Measurements from ENCODE around the gene DAPP1.

DAPP1 gene

DNA sequence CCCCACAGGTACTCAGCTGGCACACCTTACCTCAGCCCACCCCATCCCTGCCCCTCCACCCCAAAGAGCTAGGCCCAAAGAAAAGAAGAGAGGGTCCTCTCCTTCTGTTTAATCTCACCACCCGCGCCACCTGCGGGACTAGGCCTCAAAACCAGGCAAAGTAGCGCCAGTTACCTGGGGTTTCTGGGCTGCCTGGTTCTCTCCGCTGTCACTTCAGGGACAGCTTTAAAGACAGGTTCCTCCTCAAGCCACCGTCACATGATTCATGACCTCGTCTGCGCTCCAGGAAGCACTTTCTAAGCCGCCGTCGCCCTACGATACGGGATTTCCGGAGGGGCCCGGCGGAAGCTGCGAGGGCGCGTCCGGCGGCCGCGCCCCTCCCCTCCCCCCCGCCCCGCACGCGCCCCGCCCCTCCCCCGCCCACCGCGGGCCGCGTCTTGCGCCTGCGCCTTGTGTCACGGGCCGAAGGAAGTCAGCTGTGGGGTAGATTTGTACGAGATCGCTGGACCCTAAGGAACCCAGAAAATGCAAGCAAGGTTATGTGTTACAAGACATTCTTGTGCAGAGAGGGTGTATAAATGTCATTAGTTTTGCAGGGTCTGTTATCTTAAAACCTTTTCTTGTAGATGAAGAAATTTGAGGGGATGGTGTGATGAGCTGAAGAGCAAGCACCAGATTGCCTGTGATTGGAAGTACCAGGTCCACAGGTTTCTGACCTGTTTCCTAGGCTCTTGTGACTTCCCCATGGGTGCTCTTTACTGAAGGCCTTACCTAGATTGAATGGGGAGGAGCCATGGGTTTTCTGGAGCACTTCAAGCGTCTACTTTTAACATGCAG is 77.8 kb downstream of the DAPP1 start, which contains the start of gene LAMTOR3:
LAMTOR3 (minus strand) TSS at position 267 of the 837 bp plus-strand sequence. CDS start 464 bp downstream, outside the sequence.
- DNase-seq (ENCODE audit: low read depth in 2 of 2) = peak; percentile 92 to 93
- H3K4me3 ChIP-seq (replicated peaks in 1 of 2; ENCODE audit: low read depth in 2 of 2, low read length in 2 of 2) = peak within 1 kb of the TSS; percentile 82 to 93
- no peak for TF ChIP-seq CTCF (IDR thresholded peaks at IDR 0.05; ENCODE audit: low read depth, low read length)

DNA sequence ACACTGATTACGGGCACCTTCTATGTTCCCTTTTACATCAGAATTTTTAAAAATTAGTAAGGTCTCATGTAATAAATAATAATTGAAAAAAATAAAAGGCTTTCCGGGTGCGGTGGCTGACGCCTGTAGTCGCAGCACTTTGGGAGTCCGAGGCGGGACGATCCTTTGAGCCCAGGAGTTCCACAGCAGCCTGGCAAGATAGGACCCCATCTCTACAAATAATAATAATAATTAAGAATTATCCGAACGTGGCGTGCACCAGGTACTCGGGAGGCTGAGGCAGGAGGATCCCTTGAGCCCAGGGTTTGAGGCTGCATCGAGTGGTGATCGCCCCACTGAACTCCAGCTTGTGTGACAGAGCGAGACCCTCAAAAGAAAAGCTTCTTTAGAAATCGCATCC is 78.4 kb downstream of the DAPP1 start:
- no peak for DNase-seq (ENCODE audit: low read depth in 2 of 2)
- peak overlapping the region in 1 of 2 donors; percentile 35 for H3K4me3 ChIP-seq (replicated peaks in 1 of 2; ENCODE audit: low read depth in 2 of 2, low read length in 2 of 2)
- TF ChIP-seq CTCF (IDR thresholded peaks at IDR 0.05; ENCODE audit: low read depth, low read length) = no peak

DNA sequence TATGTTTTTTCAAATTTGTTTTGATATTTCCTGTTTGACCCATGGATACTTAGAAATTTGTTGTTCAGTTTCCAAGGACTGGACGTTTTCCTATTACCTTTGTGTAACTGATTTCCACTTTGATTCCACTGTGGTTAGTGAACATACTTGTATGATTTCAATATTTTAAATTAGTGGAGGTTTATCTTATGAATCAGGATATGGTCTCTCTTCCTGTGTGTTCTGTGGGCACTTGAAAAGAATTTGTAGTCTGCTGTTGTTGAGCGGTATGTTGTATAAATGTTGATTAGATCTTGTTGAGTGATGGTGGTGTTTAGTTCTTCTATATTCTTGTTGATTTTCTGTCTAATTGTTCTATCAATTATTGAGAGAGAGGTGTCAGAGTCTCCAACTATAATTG is 98.8 kb downstream of the DAPP1 start:
- H3K4me3 ChIP-seq (replicated peaks in 1 of 2; ENCODE audit: low read depth in 2 of 2, low read length in 2 of 2) = no peak overlapping the region
- DNase-seq (ENCODE audit: low read depth in 2 of 2) = peak in 1 of 2 donors; percentile 4
- no peak for TF ChIP-seq CTCF (IDR thresholded peaks at IDR 0.05; ENCODE audit: low read depth, low read length)

DNA sequence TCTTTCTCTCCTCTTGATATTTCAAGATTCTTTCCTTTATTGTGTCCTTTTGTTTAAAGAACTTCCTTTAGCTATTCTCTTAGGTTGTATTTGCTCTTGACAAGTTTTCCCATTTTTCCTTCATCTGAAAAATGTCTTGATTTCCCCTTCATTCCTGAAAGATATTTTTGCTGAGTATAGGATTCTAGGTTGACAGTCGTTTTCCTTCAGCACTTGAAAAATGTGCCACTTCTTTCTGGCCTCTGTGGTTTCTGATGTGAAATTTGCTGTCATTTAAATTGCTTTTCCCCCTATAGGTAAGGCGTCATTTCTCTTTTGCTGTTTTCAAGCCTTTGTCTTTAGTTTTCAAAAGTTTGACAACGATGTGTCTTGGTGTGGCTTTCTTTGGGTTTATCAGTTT is 100.9 kb downstream of the DAPP1 start:
- H3K4me3 ChIP-seq (replicated peaks in 1 of 2; ENCODE audit: low read depth in 2 of 2, low read length in 2 of 2) = no peak overlapping the region
- TF ChIP-seq CTCF (IDR thresholded peaks at IDR 0.05; ENCODE audit: low read depth, low read length) = no peak
- DNase-seq (ENCODE audit: low read depth in 2 of 2) = no peak

DNA sequence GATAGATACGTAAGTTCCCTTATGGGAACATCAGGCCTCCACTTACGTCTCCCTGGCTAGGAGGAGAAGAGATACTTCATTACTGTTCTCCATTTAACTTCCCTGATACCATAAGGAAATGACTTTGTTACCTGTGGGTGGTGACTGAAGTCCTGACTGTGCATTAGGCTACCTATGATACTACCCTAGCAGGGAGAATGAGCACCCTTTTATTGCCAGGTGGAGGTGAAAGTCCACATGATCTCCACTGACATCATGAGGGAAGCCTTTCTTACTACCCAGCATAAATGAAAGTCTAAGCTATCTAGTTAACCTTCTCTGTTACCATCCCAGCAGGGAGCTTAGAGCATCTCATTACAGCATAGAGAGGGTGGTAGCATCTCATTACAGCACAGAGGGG is 102.0 kb downstream of the DAPP1 start:
- no peak for TF ChIP-seq CTCF (IDR thresholded peaks at IDR 0.05; ENCODE audit: low read depth, low read length)
- no peak for DNase-seq (ENCODE audit: low read depth in 2 of 2)
- no peak overlapping the region for H3K4me3 ChIP-seq (replicated peaks in 1 of 2; ENCODE audit: low read depth in 2 of 2, low read length in 2 of 2)
